Stimulated activated CD4-positive, alpha-beta T cell treated with anti-CD3 and anti-CD28 coated beads, Interleukin-12 subunit alpha, Interleukin-12 subunit beta, amount 100 ng/mL, for 48 hours (primary cell): ENCODE measurements around the gene CCL3.
"Not testable (repeated sequence)": the region's sequence is repeated elsewhere in the genome, so short reads cannot be mapped to it uniquely, and the experiment has no call there.

Source experiments
- DNase-seq, 3 donors: peaks; one replicate each; pipeline ENCODE4 v3.0.0-alpha.2; 2020; ENCODE audit warnings: low read depth in 2 of 3, low spot score in 1 of 3

Gene CCL3

GRCh38 chr17:36117505-36118382, 27.8 kb upstream of the CCL3 start:
- peak; percentile 39 to 61 (median 41) for DNase-seq

- DNase-seq = not testable (repeated sequence)
These were observed 25.7 kb upstream of the CCL3 start for GRCh38 chr17:36115649-36115977.

- DNase-seq = not testable (repeated sequence)
These were observed 25.2 kb upstream of the CCL3 start for GRCh38 chr17:36114971-36115648.

GRCh38 chr17:36113131-36113530, 23.2 kb upstream of the CCL3 start:
- not testable (repeated sequence) for DNase-seq

- no peak for DNase-seq
These were observed 22.6 kb upstream of the CCL3 start for GRCh38 chr17:36112572-36112971.

- DNase-seq = no peak
These were observed 21.1 kb upstream of the CCL3 start for GRCh38 chr17:36111068-36111490.

GRCh38 chr17:36108265-36108664, 18.3 kb upstream of the CCL3 start:
- not testable (repeated sequence) for DNase-seq

- no peak for DNase-seq
These were observed 17.7 kb upstream of the CCL3 start for GRCh38 chr17:36107660-36108059.

GRCh38 chr17:36106493-36106835, 16.5 kb upstream of the CCL3 start:
- DNase-seq = no peak

GRCh38 chr17:36105781-36106492, 16.0 kb upstream of the CCL3 start:
- DNase-seq = no peak

- no peak for DNase-seq
These were observed 14.8 kb upstream of the CCL3 start for GRCh38 chr17:36104701-36105181.

- not testable (repeated sequence) for DNase-seq
These were observed 14.3 kb upstream of the CCL3 start for GRCh38 chr17:36104246-36104645.

- not testable (repeated sequence) for DNase-seq
These were observed 13.5 kb upstream of the CCL3 start, which contains the start of gene CCL4 for GRCh38 chr17:36103401-36103975. Gene CCL4 (plus strand): TSS chr17:36103827. CDS start chr17:36103906, 79 bp downstream.

GRCh38 chr17:36099004-36099403, 9.1 kb upstream of the CCL3 start:
- DNase-seq = not testable (repeated sequence)

- no peak for DNase-seq
These were observed 6.0 kb upstream of the CCL3 start for GRCh38 chr17:36095992-36096391.

- no peak for DNase-seq
These were observed 4.8 kb upstream of the CCL3 start for GRCh38 chr17:36094746-36095145.

GRCh38 chr17:36094232-36094631, 4.3 kb upstream of the CCL3 start:
- DNase-seq = no peak

- DNase-seq = not testable (repeated sequence)
These were observed 2.8 kb upstream of the CCL3 start for GRCh38 chr17:36092715-36093114.

- DNase-seq = peak in 2 of 3 donors; percentile 33 to 43
These were observed 2.3 kb upstream of the CCL3 start for GRCh38 chr17:36092230-36092629.

GRCh38 chr17:36089339-36089865, 541 bp downstream of the CCL3 start:
- no peak for DNase-seq
